Measurements from ENCODE around the gene OR51B2.

GRCh38 chr11:5293028-5293427, 31.1 kb downstream of the OR51B2 start:
- no peak for TF ChIP-seq CTCF (IDR thresholded peaks at IDR 0.05)
- TF ChIP-seq POLR2A (IDR thresholded peaks at IDR 0.05), result no peak
- no peak for TF ChIP-seq POLR2AphosphoS5 (IDR thresholded peaks at IDR 0.05)

Measured in prostate gland (tissue), 2 donors.